ENCODE results near the gene CCDC92. TPM values are rescaled to one million over a fixed set of nuclear protein-coding genes. Genes with fewer than 3 reads are reported as not detected.

Gene CCDC92
- total and polyA plus RNA-seq, 2 donors: 9.1 to 49.8 TPM

DNA sequence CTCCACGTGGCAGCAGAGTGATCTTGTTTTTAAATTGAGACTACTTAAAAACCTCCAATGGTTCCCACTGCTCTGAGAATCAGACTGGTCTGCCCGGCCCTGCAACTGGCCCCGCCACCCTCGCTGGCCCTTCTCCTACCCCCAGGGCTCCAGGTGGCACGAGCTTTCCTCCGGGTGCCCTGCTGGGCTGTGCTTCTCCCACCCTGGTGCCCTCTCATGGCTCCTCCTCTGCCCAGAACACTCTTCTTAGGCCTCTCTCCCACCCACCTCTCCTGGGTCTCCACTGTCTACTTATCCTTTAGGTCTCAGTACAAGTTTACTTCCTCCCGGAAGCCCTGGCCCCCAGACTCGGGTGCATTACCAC lies 26.5 kb downstream of the CCDC92 start:
- 89% methylated on average over 8 of the region's 8 CpGs for WGBS
- no peaks in the 10 kb centered on the region for H3K4me1 ChIP-seq (ENCODE audit: insufficient read depth)
- no peak overlapping the region for H3K27ac ChIP-seq (ENCODE audit: low read depth)
- DNase-seq (ENCODE audit: extremely low spot score): no peak
- no peak overlapping the region for H3K4me3 ChIP-seq (ENCODE audit: low read depth, low read length)
- H3K36me3 ChIP-seq (ENCODE audit: insufficient read depth): no peaks in the 10 kb centered on the region

- H3K36me3 ChIP-seq (ENCODE audit: insufficient read depth): no peaks in the 10 kb centered on the region
- no peak overlapping the region for H3K27ac ChIP-seq (ENCODE audit: low read depth)
- DNase-seq (ENCODE audit: extremely low spot score): no peak
- H3K4me1 ChIP-seq (ENCODE audit: insufficient read depth): no peaks in the 10 kb centered on the region
- 86% methylated on average over 25 of the region's 25 CpGs for WGBS
- H3K4me3 ChIP-seq (ENCODE audit: low read depth, low read length): no peak overlapping the region
Measured at GRCh38 chr12:123945287-123946151, 27.1 kb downstream of the CCDC92 start.

- Histone ChIP-seq H3K4me1 (ENCODE audit: insufficient read depth) (no peaks in the 10 kb centered on the region), H3K36me3 (ENCODE audit: insufficient read depth) (no peaks in the 10 kb centered on the region), H3K27ac (ENCODE audit: low read depth) (no peak overlapping the region), H3K4me3 (ENCODE audit: low read depth, low read length) (no peak overlapping the region)
- DNase-seq (ENCODE audit: extremely low spot score): no peak
- 91% methylated on average over 10 of the region's 10 CpGs for WGBS
Measured at GRCh38 chr12:123944696-123945095, 27.9 kb downstream of the CCDC92 start.

DNA sequence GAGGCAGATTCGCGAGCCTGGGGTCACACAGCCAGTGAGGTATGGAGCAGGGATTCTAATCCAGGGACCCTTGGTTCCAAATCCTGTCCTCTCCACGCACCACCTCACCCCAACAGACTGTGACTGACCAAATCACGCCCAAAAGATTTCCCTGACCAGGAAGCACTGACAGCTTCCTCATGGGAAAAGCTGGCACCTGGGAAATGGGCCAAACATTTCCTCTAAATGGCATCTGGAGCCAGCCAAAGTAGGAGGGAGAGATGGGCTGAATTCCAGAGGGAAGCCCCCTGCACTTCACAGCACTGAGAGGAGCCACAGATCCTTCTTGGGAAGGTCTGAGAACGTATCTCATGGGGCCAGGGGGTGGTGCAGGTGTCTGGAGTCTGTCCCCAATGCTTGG lies 28.8 kb downstream of the CCDC92 start:
- Histone ChIP-seq H3K4me3 (ENCODE audit: low read depth, low read length) (no peak overlapping the region), H3K36me3 (ENCODE audit: insufficient read depth) (no peaks in the 10 kb centered on the region), H3K27ac (ENCODE audit: low read depth) (no peak overlapping the region), H3K4me1 (ENCODE audit: insufficient read depth) (no peaks in the 10 kb centered on the region)
- WGBS: 90% methylated on average over 5 of the region's 5 CpGs
- DNase-seq (ENCODE audit: extremely low spot score): no peak

DNA sequence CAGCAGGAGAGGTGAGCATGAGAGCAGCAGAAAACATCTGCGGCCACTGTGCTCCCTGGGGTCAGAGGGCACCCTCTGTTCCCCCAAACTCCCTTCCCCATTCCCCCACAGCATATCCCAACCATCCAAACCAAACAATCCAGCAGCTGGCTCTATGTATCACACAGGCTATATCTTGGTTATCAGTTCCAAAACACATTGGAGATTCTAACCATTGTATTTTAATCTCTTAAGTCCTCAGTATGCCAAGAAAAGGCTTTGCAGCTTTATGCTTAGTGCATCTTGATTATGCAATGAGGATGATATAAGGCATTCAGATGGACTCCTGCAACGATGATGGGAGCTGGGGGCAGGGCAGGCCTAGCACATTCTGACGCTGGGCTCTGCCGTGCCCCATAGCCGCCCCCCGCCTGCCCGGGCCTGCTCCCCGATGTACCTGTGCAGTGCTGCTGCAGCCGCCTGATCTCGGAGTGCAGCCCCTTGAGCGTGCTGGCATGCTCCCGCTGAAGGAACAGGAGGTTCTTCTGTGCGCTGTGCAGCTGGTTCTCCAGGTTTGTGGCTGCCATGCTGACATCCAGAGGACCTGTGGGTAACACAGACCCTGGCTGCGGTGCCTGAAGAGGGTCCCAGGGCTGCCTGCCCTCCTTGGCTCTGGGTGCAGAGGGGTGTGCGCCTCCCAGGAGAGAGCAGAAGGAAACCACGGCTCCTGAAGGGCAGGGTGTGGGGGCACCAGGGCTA lies 29.6 kb downstream of the CCDC92 start:
- Histone ChIP-seq H3K4me3 (ENCODE audit: low read depth, low read length) (no peak overlapping the region), H3K36me3 (ENCODE audit: insufficient read depth) (no peaks in the 10 kb centered on the region), H3K4me1 (ENCODE audit: insufficient read depth) (no peaks in the 10 kb centered on the region), H3K27ac (ENCODE audit: low read depth) (no peak overlapping the region)
- 90% methylated on average over 16 of the region's 16 CpGs for WGBS
- no peak for DNase-seq (ENCODE audit: extremely low spot score)

DNA sequence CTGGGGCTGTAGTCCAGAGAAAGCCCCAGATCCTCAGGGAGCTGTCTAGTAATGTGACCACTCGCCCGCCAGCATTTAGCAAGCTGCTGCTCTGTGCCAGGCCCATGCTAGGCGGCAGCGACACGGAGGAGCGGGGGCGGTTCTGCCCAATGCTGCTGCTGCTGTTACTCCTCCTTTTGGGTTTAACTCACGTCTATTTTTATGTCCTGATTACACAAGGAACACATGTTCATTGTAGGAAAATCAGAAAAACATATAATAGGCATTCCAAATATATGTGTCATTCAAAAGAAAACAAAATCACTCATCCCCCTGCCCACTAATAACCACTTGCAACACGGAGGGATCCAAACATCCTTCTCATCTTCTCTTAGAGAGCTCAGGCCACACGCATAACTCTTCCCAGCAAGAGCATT lies 30.4 kb downstream of the CCDC92 start:
- H3K36me3 ChIP-seq (ENCODE audit: insufficient read depth): no peaks in the 10 kb centered on the region
- H3K4me1 ChIP-seq (ENCODE audit: insufficient read depth): no peaks in the 10 kb centered on the region
- WGBS: 92% methylated on average over 10 of the region's 10 CpGs
- H3K27ac ChIP-seq (ENCODE audit: low read depth): no peak overlapping the region
- DNase-seq (ENCODE audit: extremely low spot score): no peak
- no peak overlapping the region for H3K4me3 ChIP-seq (ENCODE audit: low read depth, low read length)

DNA sequence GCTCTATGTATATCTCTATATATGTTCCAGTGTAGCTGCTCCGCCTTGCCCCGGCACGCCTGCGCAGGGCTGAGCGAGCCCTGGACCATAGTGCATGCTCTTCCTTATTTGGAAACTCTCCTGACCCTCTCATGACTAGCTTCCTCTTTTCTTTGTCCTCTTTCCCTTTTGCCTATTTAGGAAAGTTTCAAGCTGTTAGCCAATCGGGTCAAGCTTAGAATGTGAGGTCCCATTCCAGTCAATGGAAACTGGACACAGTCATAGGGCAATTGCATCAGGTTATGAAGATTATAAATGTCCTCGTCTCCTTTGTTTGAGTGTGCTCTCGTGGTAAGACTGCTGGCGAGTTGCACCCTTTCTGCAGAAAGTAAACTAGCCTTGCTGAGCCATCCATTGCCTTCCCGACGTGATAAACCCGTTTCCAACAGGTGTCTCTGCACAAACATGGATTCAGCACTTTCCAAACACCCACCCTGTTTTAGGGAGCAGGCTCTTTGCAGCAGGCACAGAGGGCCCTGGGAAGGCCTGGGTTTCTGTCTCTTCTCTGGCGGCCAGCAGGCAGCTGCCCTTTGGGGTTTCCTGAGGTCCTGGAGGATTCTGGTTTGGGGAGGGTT lies 30.9 kb downstream of the CCDC92 start:
- Histone ChIP-seq H3K4me1 (ENCODE audit: insufficient read depth) (no peaks in the 10 kb centered on the region), H3K27ac (ENCODE audit: low read depth) (no peak overlapping the region), H3K4me3 (ENCODE audit: low read depth, low read length) (no peak overlapping the region), H3K36me3 (ENCODE audit: insufficient read depth) (no peaks in the 10 kb centered on the region)
- WGBS: 90% methylated on average over 13 of the region's 13 CpGs
- no peak for DNase-seq (ENCODE audit: extremely low spot score)

GRCh38 chr12:123941000-123941399 lies 31.6 kb downstream of the CCDC92 start:
- no peak overlapping the region for H3K27ac ChIP-seq (ENCODE audit: low read depth)
- no peaks in the 10 kb centered on the region for H3K36me3 ChIP-seq (ENCODE audit: insufficient read depth)
- no peak for DNase-seq (ENCODE audit: extremely low spot score)
- no peaks in the 10 kb centered on the region for H3K4me1 ChIP-seq (ENCODE audit: insufficient read depth)
- no peak overlapping the region for H3K4me3 ChIP-seq (ENCODE audit: low read depth, low read length)
- 92% methylated on average over 9 of the region's 9 CpGs for WGBS

DNA sequence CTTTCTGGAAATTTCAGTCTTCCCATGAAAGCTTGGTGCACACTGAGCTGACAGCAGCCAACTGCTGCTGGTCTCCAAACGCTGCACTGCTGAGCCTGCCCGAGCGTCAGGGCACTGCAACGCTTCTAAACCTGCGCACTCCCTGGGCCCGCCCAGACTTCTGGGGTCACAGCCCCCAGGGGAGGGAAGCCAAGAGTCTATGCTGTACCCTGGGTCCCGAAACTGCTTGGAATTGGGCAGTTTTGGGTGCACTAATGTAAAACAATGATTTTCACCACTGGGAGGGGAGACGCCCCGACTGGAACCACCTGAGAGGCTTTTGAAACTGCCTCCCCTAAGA lies 32.0 kb downstream of the CCDC92 start:
- WGBS: 94% methylated on average over 9 of the region's 9 CpGs
- H3K36me3 ChIP-seq (ENCODE audit: insufficient read depth): no peaks in the 10 kb centered on the region

GRCh38 chr12:123939716-123940626 lies 32.7 kb downstream of the CCDC92 start:
- Histone ChIP-seq H3K4me1 (ENCODE audit: insufficient read depth) (no peaks in the 10 kb centered on the region), H3K4me3 (ENCODE audit: low read depth, low read length) (no peak overlapping the region), H3K36me3 (ENCODE audit: insufficient read depth) (no peaks in the 10 kb centered on the region), H3K27ac (ENCODE audit: low read depth) (no peak overlapping the region)
- WGBS: 87% methylated on average over 16 of the region's 16 CpGs
- no peak for DNase-seq (ENCODE audit: extremely low spot score)

More for the DNA sequence above, 32.0 kb downstream of the CCDC92 start:
- Histone ChIP-seq H3K27ac (ENCODE audit: low read depth) (no peak overlapping the region), H3K4me1 (ENCODE audit: insufficient read depth) (no peaks in the 10 kb centered on the region), H3K4me3 (ENCODE audit: low read depth, low read length) (no peak overlapping the region)
- DNase-seq (ENCODE audit: extremely low spot score): no peak

GRCh38 chr12:123938679-123939480 lies 33.8 kb downstream of the CCDC92 start:
- Histone ChIP-seq H3K36me3 (ENCODE audit: insufficient read depth) (no peaks in the 10 kb centered on the region), H3K27ac (ENCODE audit: low read depth) (no peak overlapping the region), H3K4me1 (ENCODE audit: insufficient read depth) (no peaks in the 10 kb centered on the region), H3K4me3 (ENCODE audit: low read depth, low read length) (no peak overlapping the region)
- DNase-seq (ENCODE audit: extremely low spot score): no peak
- WGBS: 79% methylated on average over 16 of the region's 16 CpGs

DNA sequence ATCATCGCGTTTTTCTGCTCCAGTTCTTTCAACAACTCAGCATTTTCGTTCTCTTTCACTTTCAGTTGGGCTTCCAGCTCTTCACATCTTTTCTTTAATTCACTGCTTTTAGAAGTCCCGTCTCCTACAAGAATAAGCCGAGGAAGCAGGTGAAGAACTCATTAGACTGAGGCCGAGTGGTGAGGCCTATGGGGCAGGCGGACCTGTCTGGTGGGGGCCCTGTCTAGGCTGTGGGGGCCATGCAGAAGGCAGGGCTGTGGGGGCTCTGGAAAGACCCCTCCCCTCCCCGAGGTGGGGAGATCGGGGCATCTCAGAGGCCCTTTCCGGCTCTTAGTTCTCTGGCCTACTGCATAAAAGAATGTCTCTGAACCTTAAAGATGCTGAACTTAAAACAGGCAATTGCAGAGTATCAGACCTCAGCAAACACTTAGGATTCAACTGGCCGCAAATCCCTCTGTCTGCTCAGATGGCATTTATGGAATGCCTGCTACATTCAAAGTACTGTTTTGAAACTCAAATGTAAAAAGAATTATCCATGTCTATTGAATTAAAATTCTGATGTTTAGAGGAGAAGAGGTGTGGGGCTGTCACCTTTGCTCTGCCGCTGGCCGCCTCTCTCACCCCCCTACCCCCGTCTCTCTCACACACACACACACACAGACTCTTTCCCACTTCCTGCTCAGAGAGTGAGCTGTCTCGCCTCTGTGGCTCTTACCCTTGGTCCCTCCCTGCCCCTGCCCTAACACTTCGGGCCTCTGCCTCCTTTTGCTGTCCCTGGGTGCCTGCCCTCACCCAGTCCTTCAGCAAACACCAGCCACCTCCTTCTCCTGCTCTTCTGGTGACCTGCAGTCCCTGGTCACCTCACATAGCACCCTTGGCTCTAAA lies 34.7 kb downstream of the CCDC92 start:
- Histone ChIP-seq H3K4me3 (ENCODE audit: low read depth, low read length) (no peak overlapping the region), H3K36me3 (ENCODE audit: insufficient read depth) (no peaks in the 10 kb centered on the region)

More for the DNA sequence above, 34.7 kb downstream of the CCDC92 start:
- Histone ChIP-seq H3K27ac (ENCODE audit: low read depth) (no peak overlapping the region), H3K4me1 (ENCODE audit: insufficient read depth) (no peaks in the 10 kb centered on the region)
- 73% methylated on average over 16 of the region's 16 CpGs for WGBS
- DNase-seq (ENCODE audit: extremely low spot score): no peak
